ENCODE measurements around the gene CSN2.

DNA sequence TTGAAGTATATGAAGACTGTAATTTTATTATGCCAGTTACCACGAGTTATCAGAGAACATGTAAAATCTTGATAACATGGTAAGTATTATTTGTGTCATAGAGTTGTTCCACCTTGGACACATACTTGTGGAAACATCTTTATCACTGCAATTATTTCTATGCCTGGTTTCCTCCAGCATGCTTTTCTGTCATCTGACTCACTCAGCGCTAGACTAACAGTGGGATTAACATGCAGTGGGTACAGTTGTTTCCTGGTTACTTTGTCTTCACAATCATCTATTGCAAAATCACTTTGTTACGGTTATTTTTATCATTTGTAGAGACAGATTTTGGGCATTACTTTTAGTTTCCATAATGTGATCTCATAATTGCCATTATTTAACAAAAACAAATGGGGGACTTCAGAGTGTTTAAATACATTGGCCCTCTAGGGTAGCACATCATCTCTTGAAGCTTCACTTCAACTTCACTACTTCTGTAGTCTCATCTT lies 30.0 kb upstream of the CSN2 start, which contains the start of gene STATH:
- TF ChIP-seq JUNB (IDR thresholded peaks at IDR 0.05): no peak
- no peak for TF ChIP-seq CTCF (IDR thresholded peaks at IDR 0.05 in 2 of 3, conservative IDR thresholded peaks at IDR 0.05 in 1 of 3; ENCODE audit: control insufficient read depth in 2 of 3, extremely low read depth in 1 of 3, insufficient read depth in 1 of 3, low read depth in 3 of 3, low read length in 3 of 3)
- TF ChIP-seq, protein P1, sequence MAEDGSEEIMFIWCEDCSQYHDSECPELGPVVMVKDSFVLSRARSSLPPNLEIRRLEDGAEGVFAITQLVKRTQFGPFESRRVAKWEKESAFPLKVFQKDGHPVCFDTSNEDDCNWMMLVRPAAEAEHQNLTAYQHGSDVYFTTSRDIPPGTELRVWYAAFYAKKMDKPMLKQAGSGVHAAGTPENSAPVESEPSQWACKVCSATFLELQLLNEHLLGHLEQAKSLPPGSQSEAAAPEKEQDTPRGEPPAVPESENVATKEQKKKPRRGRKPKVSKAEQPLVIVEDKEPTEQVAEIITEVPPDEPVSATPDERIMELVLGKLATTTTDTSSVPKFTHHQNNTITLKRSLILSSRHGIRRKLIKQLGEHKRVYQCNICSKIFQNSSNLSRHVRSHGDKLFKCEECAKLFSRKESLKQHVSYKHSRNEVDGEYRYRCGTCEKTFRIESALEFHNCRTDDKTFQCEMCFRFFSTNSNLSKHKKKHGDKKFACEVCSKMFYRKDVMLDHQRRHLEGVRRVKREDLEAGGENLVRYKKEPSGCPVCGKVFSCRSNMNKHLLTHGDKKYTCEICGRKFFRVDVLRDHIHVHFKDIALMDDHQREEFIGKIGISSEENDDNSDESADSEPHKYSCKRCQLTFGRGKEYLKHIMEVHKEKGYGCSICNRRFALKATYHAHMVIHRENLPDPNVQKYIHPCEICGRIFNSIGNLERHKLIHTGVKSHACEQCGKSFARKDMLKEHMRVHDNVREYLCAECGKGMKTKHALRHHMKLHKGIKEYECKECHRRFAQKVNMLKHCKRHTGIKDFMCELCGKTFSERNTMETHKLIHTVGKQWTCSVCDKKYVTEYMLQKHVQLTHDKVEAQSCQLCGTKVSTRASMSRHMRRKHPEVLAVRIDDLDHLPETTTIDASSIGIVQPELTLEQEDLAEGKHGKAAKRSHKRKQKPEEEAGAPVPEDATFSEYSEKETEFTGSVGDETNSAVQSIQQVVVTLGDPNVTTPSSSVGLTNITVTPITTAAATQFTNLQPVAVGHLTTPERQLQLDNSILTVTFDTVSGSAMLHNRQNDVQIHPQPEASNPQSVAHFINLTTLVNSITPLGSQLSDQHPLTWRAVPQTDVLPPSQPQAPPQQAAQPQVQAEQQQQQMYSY (CRISPR knock-in tag; IDR thresholded peaks at IDR 0.05): no peak
- no peak for TF ChIP-seq TCF12 (IDR thresholded peaks at IDR 0.05; ENCODE audit: low read depth, low read length)
- no peak for TF ChIP-seq RAD21 (IDR thresholded peaks at IDR 0.05; ENCODE audit: insufficient read depth, low read depth, low read length)
- TF ChIP-seq NR2C2 (IDR thresholded peaks at IDR 0.05; ENCODE audit: borderline replicate concordance, control insufficient read depth, insufficient read length, low read depth): no peak
- no peak for TF ChIP-seq CHD4 (IDR thresholded peaks at IDR 0.05)
- no peak for TF ChIP-seq USF1 (IDR thresholded peaks at IDR 0.05; ENCODE audit: borderline replicate concordance, extremely low read length, insufficient read depth, low read depth, low read length)
- TF ChIP-seq SMC3 (IDR thresholded peaks at IDR 0.05; ENCODE audit: borderline replicate concordance, low read length): no peak
- TF ChIP-seq SUPT20H (IDR thresholded peaks at IDR 0.05; ENCODE audit: borderline replicate concordance, control insufficient read depth, low read depth, low read length): no peak
- TF ChIP-seq NRF1 (conservative IDR thresholded peaks at IDR 0.05; ENCODE audit: low read depth, low read length): no peak

All from GM12878 (cell line).